NOMO-1 treated with DMSO at 0.1 percent for 48 hours (cell line): ENCODE measurements around the gene SCMH1.
A peak's percentile ranks its signal among the peaks of the same experiment; 100 is the strongest.

Source experiments
- DNase-seq: peaks from one replicate; lab custom pipeline; 2025; ENCODE audit not compliant: unreplicated experiment; lab: John Stamatoyannopoulos, UW

Gene SCMH1

DNA sequence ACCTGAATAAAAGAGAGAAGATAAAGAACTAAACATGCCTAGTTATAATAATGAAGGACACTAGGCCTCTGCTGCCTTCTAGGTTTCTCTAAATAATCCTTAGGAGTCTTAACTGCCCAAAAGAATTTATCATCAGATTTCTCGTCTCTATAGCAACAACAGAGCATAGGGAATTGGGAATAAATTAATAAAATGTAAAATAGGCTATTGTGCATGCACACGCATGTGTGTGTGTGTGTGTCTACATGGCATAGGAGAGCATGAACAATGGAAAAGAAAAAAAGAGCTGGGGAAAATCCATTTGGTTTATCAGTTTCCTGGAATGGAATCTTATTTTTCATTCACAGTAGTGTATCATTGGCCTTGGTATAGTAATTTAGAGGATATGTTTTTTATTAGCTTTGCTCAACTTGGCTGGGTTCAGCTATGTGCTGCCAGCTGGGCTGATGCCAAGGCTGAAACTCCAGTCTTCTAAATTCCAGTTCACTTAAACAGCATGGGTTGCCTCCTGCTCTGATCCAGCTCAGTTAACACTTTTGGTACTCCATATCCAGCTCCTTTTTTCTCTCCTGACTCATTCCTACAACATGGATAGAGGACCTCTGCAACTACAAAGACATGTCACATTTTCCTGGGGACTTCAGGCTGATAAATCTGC, 140.0 kb downstream of the SCMH1 start:
- no peak for DNase-seq

DNA sequence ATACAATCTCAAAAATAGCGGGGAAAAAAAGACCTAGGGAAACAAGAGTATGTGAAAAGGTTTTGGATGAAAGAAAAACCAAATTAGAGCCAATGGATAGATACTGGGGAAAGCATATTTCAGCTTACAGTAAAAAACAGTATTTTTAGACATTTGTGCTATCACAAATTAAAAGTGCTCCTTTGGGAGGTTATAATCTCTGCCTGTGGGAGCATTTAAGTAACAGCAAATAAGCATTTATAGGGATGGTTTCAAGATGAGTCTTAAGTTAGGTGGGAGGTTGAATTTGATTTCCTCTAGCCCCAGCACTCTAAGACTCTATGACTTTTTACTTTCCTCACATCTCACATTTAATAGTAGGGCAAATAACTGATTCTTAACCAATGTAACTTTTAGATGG, 141.0 kb downstream of the SCMH1 start:
- DNase-seq: no peak

DNA sequence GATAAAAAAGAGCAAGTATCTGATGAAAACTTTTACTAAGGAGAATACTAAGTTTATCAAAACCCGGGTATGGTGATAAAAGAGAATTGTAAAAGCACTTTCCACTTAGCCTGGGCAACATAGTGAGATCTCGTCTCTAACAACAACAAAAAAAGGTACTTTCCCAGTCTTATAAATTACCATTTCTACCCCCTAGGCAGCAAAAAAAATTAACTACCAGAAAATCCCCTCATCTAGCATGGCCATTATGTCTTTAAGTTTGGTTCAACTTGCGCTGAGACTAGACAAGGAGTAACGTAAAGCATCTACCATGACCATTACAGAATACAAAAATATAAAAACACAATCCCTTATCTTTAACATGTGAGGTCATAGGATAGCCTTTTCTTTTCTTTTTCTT, 141.9 kb downstream of the SCMH1 start:
- no peak for DNase-seq

DNA sequence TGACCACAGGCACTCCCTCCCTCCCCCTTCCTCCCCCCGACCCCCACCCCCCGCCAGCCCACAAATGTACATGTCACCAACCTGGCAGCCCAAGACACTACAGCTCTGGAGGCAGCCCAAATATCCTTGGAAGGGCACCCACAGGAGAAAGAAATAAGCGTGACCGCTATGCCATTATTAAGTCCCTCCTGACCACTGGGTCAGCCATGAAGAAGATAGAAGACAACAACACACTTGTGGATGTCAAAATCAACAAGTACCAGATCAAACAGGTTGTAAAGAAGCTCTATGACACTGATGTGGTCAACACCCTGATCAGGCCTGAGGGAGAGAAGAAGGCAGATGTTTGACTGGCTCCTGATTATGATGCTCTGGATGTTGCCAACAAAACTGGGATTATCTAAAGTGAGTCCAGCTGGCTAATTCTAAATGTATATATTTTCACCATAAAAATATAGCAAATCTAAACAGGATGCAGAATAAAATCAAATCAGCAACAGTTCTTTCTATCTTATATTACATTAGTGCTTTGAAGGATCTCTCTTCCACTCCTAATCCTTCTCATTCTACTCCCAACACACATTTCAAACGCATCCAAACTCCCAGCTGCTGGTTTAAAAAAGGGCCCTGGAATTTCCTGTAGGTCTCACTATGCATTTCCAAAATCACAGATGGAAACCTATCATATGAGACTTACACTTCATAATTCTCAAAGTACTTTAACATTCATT, 143.2 kb downstream of the SCMH1 start:
- no peak for DNase-seq

DNA sequence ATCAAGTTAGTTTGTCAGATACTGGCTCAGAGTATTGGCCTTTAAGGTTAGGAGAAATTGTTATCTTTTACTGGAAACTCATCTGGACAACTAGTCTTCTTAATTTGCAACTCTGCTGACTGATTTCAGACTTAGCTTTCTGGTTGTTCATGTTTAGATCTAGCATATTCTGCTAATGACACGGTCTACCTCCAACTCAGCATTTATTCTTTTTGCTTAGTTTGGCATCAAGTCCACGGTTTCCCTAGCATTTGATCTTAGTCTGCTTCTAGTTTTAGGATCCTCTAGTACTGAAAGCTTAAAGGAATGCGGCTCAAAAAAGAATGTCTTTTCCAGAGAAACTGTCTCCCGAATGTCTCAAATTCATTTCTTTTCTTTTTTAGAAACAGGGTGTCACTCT, 145.0 kb downstream of the SCMH1 start:
- no peak for DNase-seq

DNA sequence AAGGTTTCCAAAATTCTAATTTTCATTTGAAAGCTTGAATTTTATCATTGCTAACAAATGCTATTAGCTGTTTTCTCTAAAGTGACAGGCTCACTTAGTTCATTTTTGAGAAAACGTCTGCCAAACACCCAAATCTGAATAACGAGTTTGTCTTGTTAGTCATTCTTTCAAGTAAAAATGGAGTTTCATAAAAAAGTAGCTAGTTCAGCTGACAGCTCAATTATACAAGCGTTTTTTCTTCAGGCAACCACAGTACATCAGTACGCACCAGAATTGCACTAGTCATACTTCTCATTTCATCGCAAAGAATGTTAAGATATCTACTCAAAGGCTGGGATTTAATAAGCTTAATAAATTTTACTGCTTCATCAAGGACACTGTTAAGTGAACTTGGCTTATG, 148.3 kb downstream of the SCMH1 start:
- no peak for DNase-seq

DNA sequence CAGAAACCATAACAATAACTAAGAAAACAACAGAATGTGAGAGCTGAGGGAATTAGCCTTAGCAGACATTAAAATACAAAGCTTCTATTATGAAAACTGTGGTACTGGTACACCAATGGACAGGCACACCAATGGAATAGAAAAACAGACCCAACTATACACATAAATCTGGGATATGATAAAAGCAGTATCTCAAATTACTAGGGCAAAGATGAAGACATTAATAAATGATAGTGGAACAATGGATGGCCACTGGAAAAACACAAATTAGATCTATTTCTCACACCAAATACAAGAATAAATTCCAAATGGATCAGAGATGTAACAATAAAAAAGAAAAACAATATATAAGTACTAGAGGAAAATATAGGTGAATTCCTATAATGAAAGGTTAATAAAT, 155.2 kb downstream of the SCMH1 start:
- no peak for DNase-seq

DNA sequence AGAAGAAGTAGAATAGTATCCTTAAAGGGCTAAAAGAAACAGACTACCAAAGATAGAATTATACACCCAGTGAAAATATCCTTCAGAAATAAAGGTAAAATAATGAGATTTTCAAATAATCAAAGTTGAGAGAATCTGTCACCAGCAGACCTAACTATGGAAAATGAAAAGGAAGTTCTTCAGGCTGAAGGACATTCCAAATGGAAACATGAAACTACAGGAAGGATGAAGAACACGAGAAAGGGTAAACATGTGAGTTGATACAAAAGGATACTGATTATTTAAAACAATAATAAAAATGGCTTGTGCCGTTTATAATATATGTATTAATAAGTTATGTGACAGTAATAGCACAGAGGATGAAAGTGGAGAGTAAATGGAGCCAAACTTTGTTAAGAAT, 163.5 kb downstream of the SCMH1 start:
- no peak for DNase-seq

DNA sequence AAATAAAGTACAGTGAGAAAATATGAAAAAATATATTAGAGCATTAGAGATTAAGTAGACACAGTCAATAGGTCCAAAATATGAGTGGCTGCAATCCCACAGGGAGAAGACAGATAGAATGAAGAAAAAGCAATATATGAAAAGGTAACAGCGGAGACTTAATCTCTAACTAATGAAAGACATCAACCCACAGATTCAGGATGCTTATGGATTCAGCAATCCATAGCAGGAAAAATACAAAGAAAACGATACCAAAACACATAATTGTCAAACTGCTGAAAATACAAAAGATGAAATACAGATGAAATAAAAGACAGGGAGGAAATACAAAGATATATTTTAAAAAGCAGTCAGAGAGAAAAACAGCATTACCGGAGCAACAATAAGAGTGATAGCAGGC, 163.9 kb downstream of the SCMH1 start:
- DNase-seq: no peak

DNA sequence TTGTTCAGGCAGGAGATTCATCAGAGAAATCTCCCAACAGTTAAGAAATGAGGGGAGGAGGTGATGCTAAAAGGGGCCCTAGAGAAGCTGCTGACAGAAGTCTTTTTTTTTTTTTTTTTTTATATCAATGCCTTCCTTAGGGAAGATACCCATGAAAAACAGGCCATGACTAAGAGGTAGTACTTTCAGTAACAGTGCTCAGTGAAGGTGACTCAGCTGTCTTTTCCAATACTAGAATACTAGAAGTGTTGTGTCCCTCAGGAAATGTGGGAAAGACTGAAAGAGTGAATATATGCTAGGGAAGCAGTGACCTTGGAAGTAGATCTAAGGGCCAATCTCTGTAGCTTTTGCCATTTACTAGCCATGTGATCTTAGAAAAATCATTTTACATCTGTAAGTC, 168.1 kb downstream of the SCMH1 start:
- no peak for DNase-seq

DNA sequence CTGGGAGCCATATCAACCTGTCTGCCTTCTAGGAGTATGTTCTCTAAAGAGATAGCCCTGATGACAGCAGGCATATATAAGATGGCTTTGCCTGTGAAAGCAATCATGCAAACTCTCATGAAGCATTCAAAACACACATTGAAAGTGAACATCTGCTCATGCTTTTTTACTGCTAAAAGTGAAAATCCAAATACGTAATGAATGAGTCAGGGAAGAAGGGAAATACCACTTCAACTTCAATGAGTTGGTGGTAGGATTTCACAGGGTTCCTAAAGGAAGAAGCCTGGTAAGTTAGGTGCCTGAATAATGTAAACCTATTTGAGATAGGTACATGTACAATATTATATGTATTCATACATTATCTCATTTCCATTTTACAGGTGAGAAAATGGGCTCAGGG, 170.1 kb downstream of the SCMH1 start:
- DNase-seq: no peak

DNA sequence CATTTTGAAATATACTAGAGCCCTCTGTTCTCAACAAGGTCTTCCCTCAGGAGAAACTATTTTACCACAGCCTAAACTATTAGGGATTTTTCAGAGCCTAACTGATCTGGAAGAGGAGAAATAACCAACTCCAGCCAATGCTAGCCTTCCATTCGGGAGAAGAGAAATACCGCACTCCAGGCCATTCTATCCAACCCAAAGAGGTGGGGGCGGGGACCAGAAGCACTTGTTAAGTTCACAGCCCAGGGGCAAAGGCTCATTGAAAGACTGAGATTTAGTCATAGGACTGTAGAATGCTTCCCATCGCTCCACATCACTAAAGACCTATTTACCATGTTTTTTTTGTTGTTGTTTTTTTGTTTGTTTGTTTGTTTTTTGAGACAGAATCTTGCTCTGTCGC, 185.2 kb downstream of the SCMH1 start:
- no peak for DNase-seq

DNA sequence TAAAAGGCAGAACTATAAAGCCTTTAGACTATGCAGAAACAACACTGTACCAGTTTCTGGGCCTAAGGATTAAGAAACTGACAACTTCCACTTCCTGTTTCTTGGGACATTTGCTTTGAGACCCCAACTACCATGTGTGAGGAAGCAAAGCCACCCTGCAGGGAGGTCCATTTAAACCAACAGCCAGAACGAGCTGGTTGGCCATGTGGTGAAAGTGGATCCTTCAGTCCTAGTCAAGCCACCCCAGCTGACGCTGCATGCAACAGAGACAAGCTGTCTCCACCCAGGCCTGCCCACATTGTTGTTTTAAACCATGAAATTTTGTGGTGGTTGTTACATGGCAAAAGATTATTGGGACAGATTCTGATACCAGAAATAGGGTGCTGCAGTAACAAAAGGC, 188.8 kb downstream of the SCMH1 start:
- DNase-seq: peak; percentile 86

DNA sequence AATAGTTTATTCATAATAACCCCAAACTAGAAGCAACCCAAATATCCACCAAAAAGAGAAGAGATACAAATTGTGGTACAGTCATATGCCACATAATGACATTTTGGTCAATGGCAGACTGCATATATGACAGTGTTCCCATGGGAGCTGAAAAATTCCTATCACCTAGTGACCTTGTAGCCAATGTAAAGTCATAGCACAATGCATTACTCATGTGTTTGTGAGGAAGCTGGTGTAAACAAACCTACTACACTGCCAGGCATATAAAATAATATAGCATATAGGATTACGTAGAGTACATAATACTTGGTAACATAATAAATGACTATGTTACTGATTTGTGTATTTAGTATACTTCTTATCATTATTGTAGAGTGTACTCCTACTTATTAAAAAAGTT, 191.1 kb downstream of the SCMH1 start:
- no peak for DNase-seq

DNA sequence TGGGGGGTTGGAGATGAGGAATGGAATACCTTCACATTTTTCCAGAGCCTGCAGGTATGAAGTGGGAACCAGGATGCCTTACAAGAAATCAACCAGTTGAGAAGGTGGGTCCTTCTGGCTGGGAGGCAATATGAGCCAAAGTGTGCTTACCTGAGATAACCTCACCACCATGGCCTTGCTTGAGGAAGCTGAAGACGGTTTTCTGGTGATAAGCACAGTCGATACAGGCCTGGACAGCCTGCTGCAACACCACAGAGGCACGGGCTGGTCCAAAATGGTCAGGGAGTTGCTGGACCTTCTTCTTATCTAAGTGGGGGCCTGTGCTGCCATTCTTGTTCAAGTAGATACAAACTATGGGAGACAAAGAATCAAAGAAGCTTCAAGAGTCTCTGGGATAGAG, 193.6 kb downstream of the SCMH1 start:
- no peak for DNase-seq

DNA sequence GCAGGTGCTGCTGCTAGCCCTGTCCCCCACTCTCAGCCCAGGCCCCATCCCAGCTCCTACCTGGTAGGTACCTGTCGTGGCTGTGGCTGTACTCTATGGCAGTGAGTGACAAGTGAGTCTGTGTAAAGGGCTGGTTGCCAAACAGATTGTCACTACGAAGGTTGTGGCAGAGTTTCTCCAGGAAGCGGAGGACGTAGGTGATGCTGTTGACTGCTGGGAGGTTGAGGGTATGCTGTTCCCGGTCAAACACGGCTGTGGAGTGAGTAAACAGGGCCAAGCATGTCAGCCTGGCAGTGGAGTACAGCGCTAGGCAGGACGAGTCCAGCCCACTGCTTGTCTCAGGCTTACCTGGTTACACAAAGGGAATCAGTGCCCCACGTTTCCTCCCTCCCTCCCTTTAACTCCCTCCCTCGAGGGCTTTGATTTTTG, 195.7 kb downstream of the SCMH1 start:
- no peak for DNase-seq

DNA sequence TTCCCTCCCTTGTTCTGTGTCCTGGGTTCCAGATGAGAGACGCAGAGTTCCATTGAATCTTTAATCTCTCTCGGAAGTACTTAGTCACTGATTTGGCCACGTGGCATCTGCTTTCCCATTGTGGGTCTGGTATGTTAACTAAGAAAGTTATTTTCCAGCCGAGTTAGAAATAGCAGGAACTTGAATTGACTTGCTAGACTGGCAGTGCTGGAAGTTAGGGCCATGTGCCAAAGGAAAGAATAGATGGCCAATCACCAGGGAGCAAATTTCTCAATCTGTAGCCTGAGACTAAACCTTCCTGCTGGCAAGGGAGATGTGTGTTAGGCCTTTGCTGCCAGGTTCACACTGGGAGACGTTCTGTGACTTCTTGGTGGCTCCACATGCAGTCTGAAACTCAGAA, 196.4 kb downstream of the SCMH1 start:
- no peak for DNase-seq

DNA sequence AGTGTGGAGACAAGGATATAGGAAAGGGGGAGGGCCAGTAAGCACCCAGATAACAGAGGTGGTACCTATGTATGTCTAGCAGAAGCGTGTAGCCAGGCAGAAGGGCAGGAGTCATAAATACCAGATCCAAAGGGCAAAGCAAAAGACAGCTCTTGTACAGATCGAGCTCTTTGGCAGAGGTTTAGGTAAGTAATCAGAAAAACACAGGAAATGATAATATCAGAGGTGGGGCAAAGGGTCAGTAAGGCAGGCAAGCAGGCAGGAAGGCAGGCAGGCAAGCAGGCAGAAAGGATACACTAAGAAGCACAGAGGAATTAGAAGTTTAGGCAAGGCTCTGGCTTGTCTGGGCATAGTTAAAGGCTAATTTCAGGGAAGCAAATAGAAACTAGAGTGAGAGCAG, 197.9 kb downstream of the SCMH1 start:
- DNase-seq: no peak

DNA sequence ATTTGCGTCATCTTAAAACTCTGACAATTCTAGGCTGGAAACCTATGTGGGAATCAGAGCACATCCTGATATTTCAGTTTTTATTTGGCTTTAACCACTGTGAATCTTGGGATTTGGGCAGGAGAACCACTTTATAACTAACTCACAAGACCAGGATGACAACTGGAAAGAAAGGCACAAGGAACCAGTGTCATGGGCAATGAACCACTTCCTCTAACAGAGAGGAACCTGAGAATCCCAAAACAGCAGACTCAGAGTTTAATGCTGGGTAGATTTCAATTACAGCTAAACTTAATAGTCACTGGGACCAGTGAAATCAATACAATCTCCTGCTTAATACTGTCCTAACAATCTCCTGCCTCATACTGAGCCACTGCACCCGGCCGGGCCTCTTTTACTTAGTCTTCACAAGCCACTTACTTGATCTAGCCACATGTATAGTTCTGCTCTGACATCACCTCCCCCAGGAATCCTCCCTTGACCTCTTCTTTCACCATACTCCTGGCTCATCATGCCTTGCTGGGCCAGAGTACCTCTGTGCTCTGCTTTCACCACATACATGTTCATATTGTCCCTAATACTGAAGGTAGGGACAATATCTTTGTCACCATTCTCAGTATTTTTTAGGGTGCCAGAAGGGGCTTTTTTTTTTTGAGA, 200.4 kb downstream of the SCMH1 start:
- no peak for DNase-seq

DNA sequence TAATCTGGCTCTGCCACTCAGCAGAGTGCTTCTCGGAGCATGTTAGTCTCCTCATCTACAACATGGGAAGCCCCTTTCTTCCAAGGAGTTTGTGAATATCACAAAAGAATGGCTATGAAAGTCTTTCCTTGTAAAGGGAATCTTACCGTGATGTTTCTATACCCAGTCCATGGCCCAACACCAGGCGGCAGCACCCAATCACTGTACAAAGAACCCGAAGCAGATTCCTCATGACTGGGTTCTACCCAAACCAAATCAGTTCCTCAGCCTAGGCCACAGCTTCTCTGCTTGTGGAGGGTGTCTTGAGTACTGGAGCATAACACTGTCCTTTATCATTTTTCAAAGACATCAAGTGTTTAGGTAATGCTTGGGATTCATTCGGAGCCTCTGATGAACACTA, 204.0 kb downstream of the SCMH1 start:
- no peak for DNase-seq

DNA sequence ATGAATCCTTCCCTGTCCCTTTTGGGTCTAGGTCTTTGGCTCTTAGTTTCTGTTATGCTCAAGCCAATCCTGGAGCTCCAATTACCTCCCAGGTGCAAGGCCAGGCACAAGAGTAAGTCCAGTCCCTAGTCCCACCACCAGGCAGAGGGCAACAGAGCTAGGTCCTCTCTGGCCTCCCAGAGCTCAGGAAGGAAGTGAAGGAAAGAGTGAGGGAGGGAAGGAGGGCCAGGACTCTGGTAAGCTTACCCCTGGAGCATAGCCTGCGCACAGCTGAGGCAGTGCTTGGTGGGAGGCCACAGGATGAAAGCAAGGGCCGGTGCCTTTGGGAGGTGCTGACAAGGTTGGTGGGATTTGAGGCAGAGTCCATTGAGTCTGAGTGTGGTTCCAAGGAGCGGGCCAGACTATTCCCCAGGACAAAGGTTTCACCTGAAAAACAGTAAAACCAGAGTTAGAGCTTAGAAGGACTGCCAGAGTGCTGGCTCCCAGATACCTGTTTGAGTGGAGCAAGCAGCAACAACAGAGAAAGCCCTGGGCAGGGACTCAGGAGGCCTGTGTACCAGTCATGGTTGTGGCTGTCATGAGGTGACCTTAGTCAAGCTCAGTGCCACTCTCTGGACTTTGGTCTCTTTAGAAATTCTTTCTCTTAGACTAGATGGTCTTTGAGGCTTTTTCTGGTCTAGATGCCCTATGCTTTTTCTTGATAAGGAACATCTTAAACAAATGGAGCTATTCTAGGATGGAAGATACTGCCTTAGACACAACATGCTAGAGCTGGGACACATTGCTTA, 204.8 kb downstream of the SCMH1 start:
- no peak for DNase-seq

DNA sequence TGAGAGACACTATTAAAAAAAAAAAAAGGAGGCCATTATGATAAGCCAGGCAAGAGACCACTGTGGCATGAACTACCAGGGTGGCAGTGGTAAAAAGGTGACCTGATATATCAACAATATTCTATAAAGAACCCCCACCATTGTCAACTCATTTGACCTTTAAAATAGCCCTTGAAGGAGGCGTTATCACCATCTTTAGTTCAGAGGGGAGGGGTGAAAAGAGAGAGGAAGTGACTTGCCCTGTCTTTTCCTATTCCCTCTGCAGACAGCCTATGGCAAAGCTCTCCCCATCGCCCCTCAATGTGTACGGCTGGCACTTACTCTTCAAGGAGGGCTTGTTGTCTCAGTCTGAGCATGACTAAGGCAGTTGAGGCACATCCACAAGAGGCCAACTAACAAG, 208.8 kb downstream of the SCMH1 start:
- no peak for DNase-seq
